ENCODE data around the gene RAB10. TPM values are rescaled to one million over a fixed set of nuclear protein-coding genes. Genes with fewer than 3 reads are reported as not detected.
A peak's percentile ranks its signal among the peaks of the same experiment; 100 is the strongest.
"Not testable (repeated sequence)": the region's sequence is repeated elsewhere in the genome, so short reads cannot be mapped to it uniquely, and the experiment has no call there.

The RAB10 gene
- total and polyA plus RNA-seq, 2 experiments from 2014 or later = 102 to 143 TPM

DNA sequence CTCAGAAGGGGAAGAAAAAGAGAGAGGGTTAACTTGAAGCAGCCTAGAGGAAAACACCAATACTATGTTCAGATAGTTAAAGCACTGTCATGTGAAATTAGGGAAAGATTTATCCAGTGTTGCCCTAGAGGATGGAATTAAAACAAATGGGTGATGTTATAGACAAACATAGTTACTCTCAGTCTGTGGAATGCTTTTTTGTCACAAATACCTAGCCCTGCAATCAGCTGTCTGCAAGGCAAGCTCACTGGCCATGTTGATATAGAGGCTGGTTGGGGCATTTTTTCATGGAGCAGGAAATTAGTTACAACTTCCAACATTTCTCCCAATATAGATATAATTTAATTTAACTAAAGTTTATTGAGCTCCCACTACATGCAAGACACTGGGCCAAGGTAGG lies 8.4 kb upstream of the RAB10 start (continued):
- TF ChIP-seq, protein P1, sequence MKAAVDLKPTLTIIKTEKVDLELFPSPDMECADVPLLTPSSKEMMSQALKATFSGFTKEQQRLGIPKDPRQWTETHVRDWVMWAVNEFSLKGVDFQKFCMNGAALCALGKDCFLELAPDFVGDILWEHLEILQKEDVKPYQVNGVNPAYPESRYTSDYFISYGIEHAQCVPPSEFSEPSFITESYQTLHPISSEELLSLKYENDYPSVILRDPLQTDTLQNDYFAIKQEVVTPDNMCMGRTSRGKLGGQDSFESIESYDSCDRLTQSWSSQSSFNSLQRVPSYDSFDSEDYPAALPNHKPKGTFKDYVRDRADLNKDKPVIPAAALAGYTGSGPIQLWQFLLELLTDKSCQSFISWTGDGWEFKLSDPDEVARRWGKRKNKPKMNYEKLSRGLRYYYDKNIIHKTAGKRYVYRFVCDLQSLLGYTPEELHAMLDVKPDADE (IDR thresholded peaks at IDR 0.05) = no peak

DNA sequence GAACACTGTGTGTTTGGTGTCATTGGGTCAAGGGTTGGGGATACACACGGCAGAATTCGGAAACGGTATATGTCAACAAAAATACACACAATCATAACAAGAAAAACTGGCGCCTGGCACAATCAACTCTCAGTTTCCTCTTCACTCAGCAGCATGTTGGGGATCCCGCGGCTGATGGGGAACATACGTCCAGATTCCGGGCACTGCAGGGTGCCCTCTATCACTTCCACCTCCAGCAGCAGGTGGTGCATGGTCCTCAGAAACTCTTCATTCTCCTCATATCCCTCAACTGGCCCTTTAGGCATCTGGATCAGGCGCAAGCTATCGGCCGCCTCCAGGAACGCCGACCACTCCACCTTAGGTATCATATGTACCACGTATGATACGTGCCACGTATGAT lies 5.8 kb upstream of the RAB10 start:
- H3K4me1 ChIP-seq (ENCODE audit: insufficient read depth); H3F3A ChIP-seq (replicated peaks; ENCODE audit: low read depth); H3K27me3 Mint-ChIP-seq (ENCODE audit: insufficient read depth, low read depth, poor library complexity); H3K4me3 ChIP-seq; ATAC-seq; H3K9me2 ChIP-seq (ENCODE audit: insufficient read depth); H4K20me1 ChIP-seq (replicated peaks; ENCODE audit: insufficient read depth); H3K4me3 Mint-ChIP-seq; H3K79me2 ChIP-seq (replicated peaks; ENCODE audit: insufficient read depth); H3K27ac ChIP-seq (ENCODE audit: low read depth); H3K4me2 ChIP-seq; H3K36me3 ChIP-seq (ENCODE audit: insufficient read depth); H2AFZ ChIP-seq; H3K4me1 Mint-ChIP-seq; H3K27ac Mint-ChIP-seq; H3K27me3 ChIP-seq (ENCODE audit: insufficient read depth); DNase-seq (ENCODE audit: low spot score); H3K36me3 Mint-ChIP-seq (ENCODE audit: low read depth); H3K9me3 Mint-ChIP-seq: not testable (repeated sequence)

DNA sequence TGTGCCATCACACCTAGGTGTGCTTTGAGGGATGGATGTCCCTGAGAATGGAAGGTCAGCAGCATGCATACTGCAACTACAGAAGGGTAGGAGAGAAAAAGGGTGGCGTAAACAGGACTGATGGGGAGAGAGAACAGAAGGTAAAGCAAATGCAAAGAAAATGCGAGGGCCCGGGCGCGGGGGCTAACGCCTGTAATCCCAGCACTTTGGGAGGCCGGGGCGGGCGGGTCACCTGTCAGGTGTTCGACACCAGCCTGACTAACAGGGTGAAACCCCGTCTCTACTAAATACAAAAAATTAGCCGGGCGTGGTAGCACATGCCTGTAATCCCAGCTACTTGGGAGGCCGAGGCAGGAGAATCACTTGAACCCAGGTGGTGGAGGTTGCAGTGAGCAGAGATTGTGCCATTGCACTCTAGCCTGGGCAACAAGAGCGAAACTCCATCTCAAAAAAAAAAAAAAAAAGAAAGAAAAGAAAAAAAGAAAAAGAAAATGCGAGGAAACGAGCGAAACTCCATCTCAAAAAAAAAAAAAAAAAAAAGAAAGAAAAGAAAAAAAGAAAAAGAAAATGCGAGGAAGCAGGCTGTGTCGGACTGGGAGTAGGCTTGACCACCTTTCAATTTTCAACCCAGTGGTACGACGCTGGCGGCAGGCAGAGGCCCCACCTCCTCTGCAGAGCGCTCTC lies 1.2 kb upstream of the RAB10 start:
- Histone ChIP-seq H3K79me2 (replicated peaks; ENCODE audit: insufficient read depth) (peaks cover 36% of the 10 kb centered on the region), H3K4me2 (peak overlapping the region; percentile 69), H4K20me1 (replicated peaks; ENCODE audit: insufficient read depth) (peaks cover 31% of the 10 kb centered on the region), H3K4me3 (peak overlapping the region; percentile 84), H3K4me1 (ENCODE audit: insufficient read depth) (peaks cover 14% of the 10 kb centered on the region), H3K27ac (ENCODE audit: low read depth) (peak overlapping the region; percentile 99), H2AFZ (peak overlapping the region; percentile 69; the same call in 1 of the 2 replicates)
- DNase-seq (ENCODE audit: low spot score); H3K36me3 ChIP-seq (ENCODE audit: insufficient read depth); H3K9me2 ChIP-seq (ENCODE audit: insufficient read depth); H3K27me3 ChIP-seq (ENCODE audit: insufficient read depth); H3F3A ChIP-seq (replicated peaks; ENCODE audit: low read depth); H3K9me3 Mint-ChIP-seq; H3K27me3 Mint-ChIP-seq (ENCODE audit: insufficient read depth, low read depth, poor library complexity): not testable (repeated sequence)
- Mint-ChIP-seq H3K4me3 (peak overlapping the region; percentile 94), H3K36me3 (ENCODE audit: low read depth) (peaks cover 17% of the 10 kb centered on the region), H3K27ac (peak overlapping the region; percentile 98), H3K4me1 (peaks cover 14% of the 10 kb centered on the region)
- peak; percentile 64 for ATAC-seq

DNA sequence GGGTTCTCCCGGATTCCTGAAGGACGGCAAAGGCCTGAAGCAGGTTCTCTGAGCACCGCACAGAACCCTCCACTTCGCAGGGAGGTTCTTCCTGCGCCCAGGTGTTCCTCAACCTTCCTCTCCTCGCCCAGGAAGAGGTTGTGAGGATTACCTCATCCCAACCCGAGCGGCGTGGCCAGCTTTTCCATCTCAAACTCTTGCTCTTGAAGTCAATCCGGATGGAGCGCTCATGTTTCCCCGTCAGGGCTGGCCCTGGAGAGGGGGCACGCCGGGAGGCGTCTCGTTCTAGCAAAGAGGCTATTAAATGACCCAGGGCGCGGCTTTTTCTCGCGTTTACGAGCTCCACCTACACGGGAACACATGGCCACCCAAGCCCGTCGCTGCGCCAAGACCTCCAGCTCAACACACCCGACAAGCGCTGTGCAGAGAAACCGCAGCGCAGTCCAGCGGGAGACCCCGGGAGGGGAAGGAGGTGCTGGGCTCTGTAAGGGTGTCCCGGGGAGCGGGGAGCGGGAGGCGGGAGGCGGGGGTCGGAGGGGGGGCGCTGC lies 540 bp upstream of the RAB10 start:
- H3K4me3 ChIP-seq = peak overlapping the region; percentile 84
- no peaks in the 10 kb centered on the region for H3K9me2 ChIP-seq (ENCODE audit: insufficient read depth)
- H3K4me1 Mint-ChIP-seq = peaks cover 11% of the 10 kb centered on the region
- peak; percentile 46 for ATAC-seq
- peaks cover 3% of the 10 kb centered on the region; the same call in 1 of the 2 replicates for H3K27me3 ChIP-seq (ENCODE audit: insufficient read depth)
- peaks cover 4% of the 10 kb centered on the region; the same call in 1 of the 3 replicates for H3K9me3 Mint-ChIP-seq
- H3K27me3 Mint-ChIP-seq (ENCODE audit: insufficient read depth, low read depth, poor library complexity) = peaks cover 7% of the 10 kb centered on the region
- peak overlapping the region; percentile 99 for H3K27ac ChIP-seq (ENCODE audit: low read depth)
- H3K27ac Mint-ChIP-seq = peak overlapping the region; percentile 98
- peak; percentile 88 for DNase-seq (ENCODE audit: low spot score)
- H3F3A ChIP-seq (replicated peaks; ENCODE audit: low read depth) = peaks cover 3% of the 10 kb centered on the region; the same call in 1 of the 2 replicates
- peaks cover 43% of the 10 kb centered on the region for H3K79me2 ChIP-seq (replicated peaks; ENCODE audit: insufficient read depth)
- peak overlapping the region; percentile 69 for H3K4me2 ChIP-seq
- H2AFZ ChIP-seq = peak overlapping the region; percentile 69
- H4K20me1 ChIP-seq (replicated peaks; ENCODE audit: insufficient read depth) = peaks cover 37% of the 10 kb centered on the region
- peak overlapping the region; percentile 94 for H3K4me3 Mint-ChIP-seq
- H3K36me3 ChIP-seq (ENCODE audit: insufficient read depth) = no peaks in the 10 kb centered on the region
- peaks cover 14% of the 10 kb centered on the region for H3K4me1 ChIP-seq (ENCODE audit: insufficient read depth)
- peaks cover 23% of the 10 kb centered on the region for H3K36me3 Mint-ChIP-seq (ENCODE audit: low read depth)
- TF ChIP-seq, protein P2, sequence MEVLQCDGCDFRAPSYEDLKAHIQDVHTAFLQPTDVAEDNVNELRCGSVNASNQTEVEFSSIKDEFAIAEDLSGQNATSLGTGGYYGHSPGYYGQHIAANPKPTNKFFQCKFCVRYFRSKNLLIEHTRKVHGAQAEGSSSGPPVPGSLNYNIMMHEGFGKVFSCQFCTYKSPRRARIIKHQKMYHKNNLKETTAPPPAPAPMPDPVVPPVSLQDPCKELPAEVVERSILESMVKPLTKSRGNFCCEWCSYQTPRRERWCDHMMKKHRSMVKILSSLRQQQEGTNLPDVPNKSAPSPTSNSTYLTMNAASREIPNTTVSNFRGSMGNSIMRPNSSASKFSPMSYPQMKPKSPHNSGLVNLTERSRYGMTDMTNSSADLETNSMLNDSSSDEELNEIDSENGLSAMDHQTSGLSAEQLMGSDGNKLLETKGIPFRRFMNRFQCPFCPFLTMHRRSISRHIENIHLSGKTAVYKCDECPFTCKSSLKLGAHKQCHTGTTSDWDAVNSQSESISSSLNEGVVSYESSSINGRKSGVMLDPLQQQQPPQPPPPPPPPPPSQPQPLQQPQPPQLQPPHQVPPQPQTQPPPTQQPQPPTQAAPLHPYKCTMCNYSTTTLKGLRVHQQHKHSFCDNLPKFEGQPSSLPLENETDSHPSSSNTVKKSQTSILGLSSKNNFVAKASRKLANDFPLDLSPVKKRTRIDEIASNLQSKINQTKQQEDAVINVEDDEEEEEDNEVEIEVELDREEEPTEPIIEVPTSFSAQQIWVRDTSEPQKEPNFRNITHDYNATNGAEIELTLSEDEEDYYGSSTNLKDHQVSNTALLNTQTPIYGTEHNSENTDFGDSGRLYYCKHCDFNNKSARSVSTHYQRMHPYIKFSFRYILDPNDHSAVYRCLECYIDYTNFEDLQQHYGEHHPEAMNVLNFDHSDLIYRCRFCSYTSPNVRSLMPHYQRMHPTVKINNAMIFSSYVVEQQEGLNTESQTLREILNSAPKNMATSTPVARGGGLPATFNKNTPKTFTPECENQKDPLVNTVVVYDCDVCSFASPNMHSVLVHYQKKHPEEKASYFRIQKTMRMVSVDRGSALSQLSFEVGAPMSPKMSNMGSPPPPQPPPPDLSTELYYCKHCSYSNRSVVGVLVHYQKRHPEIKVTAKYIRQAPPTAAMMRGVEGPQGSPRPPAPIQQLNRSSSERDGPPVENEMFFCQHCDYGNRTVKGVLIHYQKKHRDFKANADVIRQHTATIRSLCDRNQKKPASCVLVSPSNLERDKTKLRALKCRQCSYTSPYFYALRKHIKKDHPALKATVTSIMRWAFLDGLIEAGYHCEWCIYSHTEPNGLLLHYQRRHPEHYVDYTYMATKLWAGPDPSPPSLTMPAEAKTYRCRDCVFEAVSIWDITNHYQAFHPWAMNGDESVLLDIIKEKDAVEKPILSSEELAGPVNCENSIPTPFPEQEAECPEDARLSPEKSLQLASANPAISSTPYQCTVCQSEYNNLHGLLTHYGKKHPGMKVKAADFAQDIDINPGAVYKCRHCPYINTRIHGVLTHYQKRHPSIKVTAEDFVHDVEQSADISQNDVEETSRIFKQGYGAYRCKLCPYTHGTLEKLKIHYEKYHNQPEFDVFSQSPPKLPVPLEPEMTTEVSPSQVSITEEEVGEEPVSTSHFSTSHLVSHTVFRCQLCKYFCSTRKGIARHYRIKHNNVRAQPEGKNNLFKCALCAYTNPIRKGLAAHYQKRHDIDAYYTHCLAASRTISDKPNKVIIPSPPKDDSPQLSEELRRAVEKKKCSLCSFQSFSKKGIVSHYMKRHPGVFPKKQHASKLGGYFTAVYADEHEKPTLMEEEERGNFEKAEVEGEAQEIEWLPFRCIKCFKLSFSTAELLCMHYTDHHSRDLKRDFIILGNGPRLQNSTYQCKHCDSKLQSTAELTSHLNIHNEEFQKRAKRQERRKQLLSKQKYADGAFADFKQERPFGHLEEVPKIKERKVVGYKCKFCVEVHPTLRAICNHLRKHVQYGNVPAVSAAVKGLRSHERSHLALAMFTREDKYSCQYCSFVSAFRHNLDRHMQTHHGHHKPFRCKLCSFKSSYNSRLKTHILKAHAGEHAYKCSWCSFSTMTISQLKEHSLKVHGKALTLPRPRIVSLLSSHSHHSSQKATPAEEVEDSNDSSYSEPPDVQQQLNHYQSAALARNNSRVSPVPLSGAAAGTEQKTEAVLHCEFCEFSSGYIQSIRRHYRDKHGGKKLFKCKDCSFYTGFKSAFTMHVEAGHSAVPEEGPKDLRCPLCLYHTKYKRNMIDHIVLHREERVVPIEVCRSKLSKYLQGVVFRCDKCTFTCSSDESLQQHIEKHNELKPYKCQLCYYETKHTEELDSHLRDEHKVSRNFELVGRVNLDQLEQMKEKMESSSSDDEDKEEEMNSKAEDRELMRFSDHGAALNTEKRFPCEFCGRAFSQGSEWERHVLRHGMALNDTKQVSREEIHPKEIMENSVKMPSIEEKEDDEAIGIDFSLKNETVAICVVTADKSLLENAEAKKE (CRISPR knock-in tag; IDR thresholded peaks at IDR 0.05) = peak; percentile 95

All from GM23338 (cell line).